Thymus (tissue), 11 donors: ENCODE results near the gene ARMH1. TPM values are rescaled to one million over a fixed set of nuclear protein-coding genes. Genes with fewer than 3 reads are reported as not detected.

Experiments used
- DNase-seq, 9 donors: peaks; one replicate each; pipeline ENCODE4 v3.0.0-alpha.2; 2013; ENCODE audit warnings: low spot score in 9 of 9, low read depth in 6 of 9, missing footprints in 1 of 9
- H3K27ac ChIP-seq, 2 donors: one replicate each; pipeline ENCODE4 v1.5.1; 2013; ENCODE audit warnings: control low read depth in 1 of 2, low read depth in 1 of 2, low read length in 1 of 2, mild to moderate bottlenecking in 1 of 2, moderate library complexity in 1 of 2
- H3K27me3 ChIP-seq, 2 donors: one replicate each; pipeline ENCODE4 v1.5.1; 2013; ENCODE audit warnings: low read length in 1 of 2; ENCODE audit not compliant: control insufficient read depth in 2 of 2, insufficient read depth in 1 of 2
- H3K36me3 ChIP-seq, 2 donors: one replicate each; pipeline ENCODE4 v1.5.1; 2013; ENCODE audit warnings: low read length in 1 of 2, mild to moderate bottlenecking in 1 of 2, moderate library complexity in 1 of 2; ENCODE audit not compliant: control insufficient read depth in 2 of 2, insufficient read depth in 2 of 2
- H3K4me1 ChIP-seq, 2 donors: one replicate each; pipeline ENCODE4 v1.5.1; 2013; ENCODE audit warnings: low read length in 2 of 2; ENCODE audit not compliant: control insufficient read depth in 2 of 2, insufficient read depth in 2 of 2
- H3K4me3 ChIP-seq, 2 donors: one replicate each; pipeline ENCODE4 v1.5.1; 2013; ENCODE audit warnings: low read length in 2 of 2, control low read depth in 1 of 2, mild to moderate bottlenecking in 1 of 2
- H3K9me3 ChIP-seq, 2 donors: one replicate each; pipeline ENCODE4 v1.5.1; 2013; ENCODE audit warnings: low read length in 1 of 2, mild to moderate bottlenecking in 1 of 2; ENCODE audit not compliant: control insufficient read depth in 2 of 2, insufficient read depth in 1 of 2
- WGBS: extraction: QIAGEN DNeasy Blood & Tissue Kit; methylation state at CpG from one replicate; pipeline ENCODE4 v1.1.7; 2013; 5-methylcytosine and 5-hydroxymethylcytosine counted together
- polyA plus RNA-seq: library from polyadenylated mRNA; stranded (reverse); fragments of 200-250 nt; gene quantifications from one replicate; pipeline ENCODE4 v1.2.3, GENCODE V29; 2013
- total RNA-seq: library from RNA; stranded (reverse); fragments of 120-200 nt; gene quantifications from one replicate; pipeline ENCODE4 v1.2.4, GENCODE V29; 2013
- donor health status: healthy.

Gene ARMH1
- total and polyA plus RNA-seq, 2 donors, result 47.7 to 577 TPM

DNA sequence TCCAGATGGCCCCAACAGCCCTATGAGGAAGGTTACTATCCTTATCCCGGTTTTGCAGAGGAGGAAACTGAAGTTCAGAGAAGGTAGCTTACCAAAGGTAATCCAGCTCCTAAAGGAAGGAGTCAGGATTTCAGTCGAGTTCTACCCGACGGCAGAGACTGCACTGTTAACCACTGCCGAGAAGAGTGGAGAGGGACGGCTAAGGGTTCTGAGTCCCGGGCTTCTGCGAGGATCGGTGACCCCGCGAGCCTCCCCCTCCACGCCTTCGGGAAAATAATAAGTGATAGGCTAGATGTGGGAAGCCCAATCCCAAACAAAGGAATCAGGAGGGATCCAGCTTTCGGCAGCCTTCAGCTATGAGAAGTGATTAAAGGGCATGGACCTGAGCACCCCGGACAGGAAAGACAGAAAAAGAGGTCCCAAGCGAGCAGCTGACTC, 820 bp upstream of the ARMH1 start:
- Histone ChIP-seq H3K4me3 (peak overlapping the region; percentile 72 to 78), H3K4me1 (peaks cover 11 to 32% of the 10 kb centered on the region in 2 donors), H3K27me3 (no peaks in the 10 kb centered on the region), H3K27ac (peak overlapping the region; percentile 8 to 25), H3K9me3 (no peaks in the 10 kb centered on the region), H3K36me3 (no peaks in the 10 kb centered on the region)
- DNase-seq, result no peak
- 3% methylated on average over 16 of the region's 16 CpGs for WGBS

DNA sequence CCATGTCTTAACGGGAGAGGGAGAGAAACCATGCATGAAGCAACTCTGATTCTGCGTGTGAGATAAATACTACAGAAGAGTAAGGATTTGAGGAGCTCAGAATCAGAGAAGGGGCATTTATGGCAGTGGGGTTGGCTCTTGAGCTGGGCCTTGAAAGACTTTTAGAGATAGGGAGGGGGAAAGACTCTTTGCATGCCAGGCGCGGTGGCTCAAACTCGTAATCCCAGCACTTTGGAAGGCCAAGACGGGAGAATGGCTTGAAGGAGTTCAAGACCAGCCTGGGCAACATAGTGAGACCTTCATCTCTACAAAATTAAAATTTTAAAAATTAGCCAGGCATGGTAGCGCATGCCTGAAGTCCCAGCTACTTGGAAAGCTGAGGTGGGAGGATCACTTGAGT, 672 bp downstream of the ARMH1 start:
- 93% methylated on average over 7 of the region's 7 CpGs for WGBS
- H3K9me3 ChIP-seq, result no peaks in the 10 kb centered on the region
- H3K27me3 ChIP-seq, result no peaks in the 10 kb centered on the region
- H3K4me1 ChIP-seq, result peaks cover 11 to 32% of the 10 kb centered on the region in 2 donors
- H3K4me3 ChIP-seq, result peak overlapping the region in 1 of 2 donors; percentile 78
- no peak overlapping the region for H3K27ac ChIP-seq
- no peak for DNase-seq
- H3K36me3 ChIP-seq, result no peaks in the 10 kb centered on the region

DNA sequence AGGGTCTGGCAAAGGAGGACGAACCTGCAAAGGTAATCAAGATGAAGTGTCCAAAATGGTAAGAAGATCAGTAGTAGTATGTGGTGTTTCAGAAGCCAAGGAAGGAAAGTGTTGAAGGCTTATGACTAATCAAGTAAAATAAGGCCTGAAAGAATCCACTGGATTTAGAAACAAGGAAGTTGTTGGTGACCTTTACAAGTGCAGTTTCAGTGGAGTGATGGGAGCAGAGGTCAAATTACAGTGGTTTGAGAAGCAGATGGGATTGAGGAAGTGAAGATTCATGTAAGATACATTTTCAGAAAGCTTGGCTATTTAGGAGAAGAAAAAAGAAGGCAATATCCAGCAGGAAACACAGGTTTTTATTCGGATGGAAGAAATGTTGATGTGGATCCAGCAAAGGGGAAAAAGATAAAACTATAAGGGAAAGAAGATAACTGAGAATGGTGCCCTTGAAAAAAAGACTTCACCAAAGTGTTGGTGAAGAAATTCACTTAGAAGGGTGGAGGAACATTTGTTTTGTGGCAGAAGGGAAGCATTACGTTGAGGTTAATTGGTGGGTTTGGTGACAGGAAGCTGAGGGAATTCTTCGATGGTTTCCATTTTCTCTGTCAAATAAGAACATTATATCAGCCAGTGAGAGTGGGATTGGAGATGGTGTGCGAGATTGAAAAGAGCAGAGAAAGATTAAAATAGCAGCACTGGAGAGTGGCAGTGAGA, 2.1 kb downstream of the ARMH1 start:
- H3K36me3 ChIP-seq, result no peaks in the 10 kb centered on the region
- no peaks in the 10 kb centered on the region for H3K27me3 ChIP-seq
- DNase-seq, result no peak
- H3K27ac ChIP-seq, result peak overlapping the region in 1 of 2 donors; percentile 44
- peaks cover 11 to 32% of the 10 kb centered on the region in 2 donors for H3K4me1 ChIP-seq
- H3K4me3 ChIP-seq, result no peak overlapping the region
- no peaks in the 10 kb centered on the region for H3K9me3 ChIP-seq
- WGBS, result 60% methylated on average over 5 of the region's 5 CpGs

DNA sequence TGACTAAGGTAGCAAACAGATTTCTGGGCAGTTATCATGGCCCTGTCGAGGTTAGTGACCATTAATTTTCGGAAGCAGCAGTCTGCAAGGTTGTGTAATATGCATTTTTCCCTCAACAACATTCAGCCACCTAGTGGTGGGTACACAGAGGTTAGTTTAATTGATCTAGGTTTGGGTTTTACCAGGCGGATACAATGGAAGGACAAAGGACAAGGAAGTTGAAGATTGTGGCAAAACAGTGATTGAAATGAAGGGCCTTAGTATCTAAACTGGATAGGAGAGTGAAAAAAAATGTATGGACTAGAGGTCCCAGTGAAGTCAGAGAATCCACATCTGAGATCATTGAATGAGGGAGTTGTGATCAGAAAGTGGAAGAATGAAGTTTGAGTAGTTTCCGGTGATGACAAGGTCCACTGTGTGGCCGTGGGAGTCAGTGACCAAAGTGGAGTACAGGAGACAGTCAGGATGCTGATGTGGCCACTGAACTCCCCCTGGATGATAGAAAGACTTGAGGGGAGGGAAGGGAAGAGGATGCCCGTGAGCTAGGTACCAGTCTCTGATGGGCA, 2.8 kb downstream of the ARMH1 start:
- no peak overlapping the region for H3K4me3 ChIP-seq
- no peaks in the 10 kb centered on the region for H3K36me3 ChIP-seq
- no peak overlapping the region for H3K27ac ChIP-seq
- WGBS, result 83% methylated on average over 6 of the region's 6 CpGs
- H3K4me1 ChIP-seq, result peaks cover 11 to 27% of the 10 kb centered on the region in 2 donors
- no peak for DNase-seq
- H3K9me3 ChIP-seq, result no peaks in the 10 kb centered on the region
- H3K27me3 ChIP-seq, result no peaks in the 10 kb centered on the region

DNA sequence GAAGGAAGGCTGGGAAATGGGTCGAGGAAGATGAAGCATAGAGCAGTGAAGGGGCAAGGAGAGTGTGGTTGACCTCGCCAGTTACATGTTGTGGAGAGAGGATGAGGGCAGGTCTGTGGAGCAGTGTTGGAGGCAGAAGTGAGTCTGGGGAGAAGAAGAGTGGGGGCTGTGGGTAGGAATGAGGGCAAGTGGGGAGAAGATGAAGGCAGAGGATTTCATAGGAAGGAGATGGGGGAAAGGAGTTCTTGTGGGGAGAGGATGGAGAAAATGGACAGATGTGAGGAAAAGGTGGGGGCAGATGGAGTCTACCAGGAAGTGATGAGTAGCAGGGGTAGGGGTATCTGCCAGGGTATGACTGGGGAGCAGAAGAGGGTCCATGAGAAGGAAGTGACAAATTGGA, 3.6 kb downstream of the ARMH1 start:
- peaks cover 9 to 19% of the 10 kb centered on the region in 2 donors for H3K4me1 ChIP-seq
- WGBS, result 90% methylated on average over 2 of the region's 2 CpGs
- H3K27ac ChIP-seq, result no peak overlapping the region
- H3K27me3 ChIP-seq, result no peaks in the 10 kb centered on the region
- no peak for DNase-seq
- H3K9me3 ChIP-seq, result no peaks in the 10 kb centered on the region
- H3K36me3 ChIP-seq, result no peaks in the 10 kb centered on the region
- H3K4me3 ChIP-seq, result no peak overlapping the region

DNA sequence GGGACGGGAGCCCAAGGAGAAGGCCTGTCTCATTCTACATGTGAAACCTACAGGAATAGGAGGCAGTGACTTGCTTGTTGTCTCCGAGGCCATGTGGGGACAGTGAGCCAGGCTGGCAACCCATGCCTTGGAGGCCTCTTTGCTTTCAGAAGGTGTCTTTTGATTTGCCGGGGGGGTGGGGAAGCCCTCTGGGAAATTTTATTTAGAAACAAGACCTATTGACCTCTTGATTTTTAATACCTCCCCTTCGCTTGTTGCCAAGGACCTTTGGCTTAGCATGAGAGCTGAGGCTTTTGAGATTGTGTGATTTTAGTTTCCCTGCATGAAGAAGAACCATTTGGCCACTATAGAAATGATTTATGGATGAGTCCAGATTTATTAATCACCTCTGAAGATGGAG, 4.1 kb downstream of the ARMH1 start:
- no peak overlapping the region for H3K27ac ChIP-seq
- WGBS, result 95% methylated on average over 4 of the region's 4 CpGs
- DNase-seq, result no peak
- H3K36me3 ChIP-seq, result no peaks in the 10 kb centered on the region
- H3K4me1 ChIP-seq, result peaks cover 4 to 14% of the 10 kb centered on the region in 2 donors
- no peaks in the 10 kb centered on the region for H3K9me3 ChIP-seq
- no peak overlapping the region for H3K4me3 ChIP-seq
- no peaks in the 10 kb centered on the region for H3K27me3 ChIP-seq

DNA sequence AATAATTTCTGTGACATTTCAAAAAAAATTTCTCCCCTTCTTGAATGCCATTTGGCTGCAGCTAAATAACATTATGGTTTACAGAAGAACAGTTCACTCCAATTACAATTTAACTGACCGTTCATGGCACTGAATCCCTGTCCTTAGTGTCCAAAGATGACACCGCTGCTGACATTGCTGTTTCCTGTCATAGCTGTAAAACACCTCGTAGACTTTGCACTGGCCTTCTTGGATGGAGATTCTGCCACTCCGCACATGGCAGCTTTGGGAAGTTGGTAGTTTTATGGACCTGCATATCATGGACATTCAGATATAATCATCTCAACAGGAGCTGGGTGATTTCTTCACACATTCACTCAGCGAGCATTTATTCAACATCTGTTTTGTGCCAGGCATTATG, 5.0 kb downstream of the ARMH1 start:
- Histone ChIP-seq H3K27ac (no peak overlapping the region), H3K9me3 (no peaks in the 10 kb centered on the region), H3K27me3 (no peaks in the 10 kb centered on the region), H3K4me3 (no peak overlapping the region), H3K4me1 (peaks cover 5 to 15% of the 10 kb centered on the region in 2 donors), H3K36me3 (no peaks in the 10 kb centered on the region)
- DNase-seq, result no peak
- WGBS, result 98% methylated on average over 5 of the region's 5 CpGs

DNA sequence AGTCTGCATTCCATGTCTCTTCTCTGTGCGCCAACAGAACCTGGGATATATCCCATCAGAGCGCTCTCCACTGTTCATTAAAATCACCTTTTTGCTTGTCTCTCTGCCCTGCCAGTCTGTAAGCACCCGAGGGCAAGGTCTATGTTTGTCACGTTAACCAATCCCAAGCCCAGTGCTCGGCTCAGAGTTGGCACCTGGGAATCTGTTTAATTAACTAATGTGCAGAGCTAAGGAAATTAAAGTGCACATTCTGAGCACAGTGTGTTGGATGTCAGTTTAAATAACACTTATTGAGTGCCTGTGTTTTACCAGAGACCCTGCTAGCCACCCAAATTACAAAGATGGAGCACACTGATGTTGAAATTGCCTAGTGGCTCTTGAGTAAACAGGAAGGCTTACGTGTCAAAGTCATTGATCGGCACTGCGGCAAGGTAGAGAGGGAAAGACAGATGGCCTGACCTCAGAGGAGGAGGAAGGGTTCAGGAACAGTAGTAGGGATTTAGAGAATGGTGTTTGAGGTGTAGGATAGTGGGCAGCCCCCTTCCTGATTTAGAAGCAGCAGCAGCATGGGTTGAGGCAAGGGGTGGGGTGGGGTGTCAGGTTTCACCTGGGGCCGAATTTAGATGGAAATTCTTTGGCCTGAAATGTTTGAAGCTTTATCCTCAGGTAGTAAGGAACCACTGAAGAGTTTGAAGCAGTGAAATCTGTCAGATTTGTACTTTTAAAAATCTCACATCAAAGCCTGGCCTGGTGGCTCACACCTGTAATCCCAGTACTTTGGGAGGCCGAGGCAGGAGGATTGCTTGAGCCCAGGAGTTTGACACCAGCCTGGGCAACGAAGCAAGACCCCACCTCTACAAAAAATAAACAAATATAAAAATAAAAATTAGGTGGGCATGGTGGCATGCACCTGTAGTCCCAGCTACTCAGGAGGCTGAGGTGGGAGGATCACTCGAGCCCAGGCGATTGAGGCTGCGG, 7.7 kb downstream of the ARMH1 start:
- no peaks in the 10 kb centered on the region for H3K27me3 ChIP-seq
- H3K4me1 ChIP-seq, result peaks cover 6 to 9% of the 10 kb centered on the region in 2 donors
- H3K4me3 ChIP-seq, result no peak overlapping the region
- H3K27ac ChIP-seq, result no peak overlapping the region
- H3K9me3 ChIP-seq, result no peaks in the 10 kb centered on the region
- H3K36me3 ChIP-seq, result no peaks in the 10 kb centered on the region
- 97% methylated on average over 14 of the region's 14 CpGs for WGBS
- DNase-seq, result no peak

DNA sequence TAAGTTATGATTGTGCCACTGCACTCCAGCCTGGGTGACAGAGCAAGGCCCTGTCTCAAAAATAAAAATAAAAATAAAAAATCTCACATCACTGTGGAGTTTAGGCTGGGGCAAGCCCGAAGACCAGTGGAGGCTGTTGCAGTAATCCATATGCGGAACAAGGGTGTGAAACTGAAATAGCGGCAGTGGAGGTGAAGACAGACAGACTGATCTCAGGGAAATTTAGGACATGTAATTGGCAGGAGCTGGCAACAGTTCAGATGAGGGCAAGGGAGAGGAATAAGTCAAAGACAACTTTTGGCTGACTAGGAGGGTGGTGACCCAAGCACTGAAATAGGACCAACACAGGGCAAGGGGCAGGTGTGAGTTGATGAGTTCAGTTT, 8.4 kb downstream of the ARMH1 start:
- DNase-seq, result no peak
- Histone ChIP-seq H3K4me1 (peaks cover 6 to 9% of the 10 kb centered on the region in 2 donors), H3K9me3 (no peaks in the 10 kb centered on the region), H3K27ac (no peak overlapping the region), H3K4me3 (no peak overlapping the region), H3K27me3 (no peaks in the 10 kb centered on the region), H3K36me3 (no peaks in the 10 kb centered on the region)
- WGBS, result 98% methylated on average over 3 of the region's 3 CpGs
